Lower leg skin (tissue), 4 donors: ENCODE data around the gene RRP9. TPM values are rescaled to one million over a fixed set of nuclear protein-coding genes. Genes with fewer than 3 reads are reported as not detected.

Experiments
- DNase-seq, 2 donors: peaks; one replicate each; pipeline ENCODE4 v3.0.0-alpha.2; 2019; ENCODE audit warnings: low spot score in 2 of 2
- H3K4me3 ChIP-seq: fragments of 200-600 bp; sonication (generic); 2 replicates; pipeline ENCODE4 v1.5.1; 2017; ENCODE audit warnings: mild to moderate bottlenecking, low read depth; ENCODE audit not compliant: poor library complexity, severe bottlenecking
- CTCF ChIP-seq, 3 donors: fragments of 450-650 bp; IDR thresholded peaks; one replicate each; pipeline ENCODE4 v1.5.1; 2016; ENCODE audit warnings: antibody characterized with exemption in 3 of 3, mild to moderate bottlenecking in 3 of 3, moderate library complexity in 2 of 3
- POLR2A ChIP-seq, 2 donors: fragments of 450-650 bp; IDR thresholded peaks; one replicate each; pipeline ENCODE4 v1.6.1; 2016 to 2017; ENCODE audit warnings: antibody characterized with exemption in 2 of 2, mild to moderate bottlenecking in 1 of 2, moderate library complexity in 1 of 2
- intact Hi-C: fragments of 100-400 bp; cut with DNase I; formaldehyde crosslinking; loops from one replicate; pipeline ENCODE4 v1.15.0; 2023; ENCODE audit warnings: low total_unique reads
- total RNA-seq, 4 donors: library from RNA; depleted of rRNA; stranded (reverse); fragments of >200 nt; gene quantifications; one replicate each; pipeline ENCODE4 v1.1.0, GENCODE V29; 2016

Gene RRP9
- total RNA-seq, 4 donors from 2014 or later = 10.0 to 16.9 (median 14.0) TPM

GRCh38 chr3:51886447-51886846 is 55.3 kb downstream of the RRP9 start:
- TF ChIP-seq POLR2A (IDR thresholded peaks at IDR 0.05) = no peak
- no peak for TF ChIP-seq CTCF (IDR thresholded peaks at IDR 0.05)
- no peak overlapping the region for H3K4me3 ChIP-seq
- intact Hi-C loops = no loop called here
- DNase-seq = no peak

Other genes starting within 250 kb of the RRP9 start
- 1 to 10 TPM in 2 of 4 donors, under 1 TPM in 2; 0.13 to 2.2 (median 0.91) TPM for gene GRM2, start 234.8 kb downstream of the RRP9 start, total RNA-seq
- gene IQCF6, start 162.7 kb downstream of the RRP9 start, total RNA-seq = not detected
- not detected for gene IQCF2, start 80.3 kb downstream of the RRP9 start, total RNA-seq
- not detected for gene IQCF5, start 66.3 kb downstream of the RRP9 start, total RNA-seq
- not detected for gene IQCF1, start 38.6 kb downstream of the RRP9 start, total RNA-seq
- gene PARP3, start 459 bp upstream of the RRP9 start, total RNA-seq = 10 to 100 TPM in 2 of 4 donors, 1 to 10 TPM in 2; 6.0 to 16.2 (median 9.0) TPM
- gene GPR62, start 13.5 kb upstream of the RRP9 start, total RNA-seq = not detected
- gene PCBP4, start 25.6 kb upstream of the RRP9 start, total RNA-seq = 10 to 100 TPM; 25.5 to 46.7 (median 29.2) TPM
- gene ABHD14B, start 32.1 kb upstream of the RRP9 start, total RNA-seq = 10 to 100 TPM; 35.0 to 69.4 (median 51.9) TPM
- gene ABHD14A, start 33.2 kb upstream of the RRP9 start, total RNA-seq = 10 to 100 TPM in 1 of 4 donors, 1 to 10 TPM in 3; 2.2 to 14.8 (median 5.0) TPM
- gene ACY1, start 41.6 kb upstream of the RRP9 start, total RNA-seq = 10 to 100 TPM; 16.2 to 44.2 (median 30.5) TPM
- gene RPL29, start 54.0 kb upstream of the RRP9 start, total RNA-seq = 1,000 to 10,000 TPM; 1,729 to 2,645 (median 2,120) TPM
- 10 to 100 TPM; 54.6 to 96.3 (median 79.2) TPM for gene DUSP7, start 114.7 kb upstream of the RRP9 start, total RNA-seq
- gene POC1A, start 212.5 kb upstream of the RRP9 start, total RNA-seq = 1 to 10 TPM; 1.6 to 4.9 (median 1.9) TPM